ENCODE results near the gene TBC1D7.

GRCh38 chr6:13352165-13352564 lies 23.8 kb upstream of the TBC1D7 start:
- TF ChIP-seq POLR2A (IDR thresholded peaks at IDR 0.05; ENCODE audit: low read length): no peak
- TF ChIP-seq GATA1 (IDR thresholded peaks at IDR 0.05; ENCODE audit: low read depth, low read length): no peak
